GM04504 (cell line): ENCODE results near the gene CAMTA1.

ENCODE experiments used
- DNase-seq: peaks from one replicate; pipeline ENCODE4 v3.0.0-alpha.2; 2012; ENCODE audit warnings: low read depth

CAMTA1 gene

GRCh38 chr1:7500381-7501083 is 715.3 kb downstream of the CAMTA1 start:
- DNase-seq = no peak

DNA sequence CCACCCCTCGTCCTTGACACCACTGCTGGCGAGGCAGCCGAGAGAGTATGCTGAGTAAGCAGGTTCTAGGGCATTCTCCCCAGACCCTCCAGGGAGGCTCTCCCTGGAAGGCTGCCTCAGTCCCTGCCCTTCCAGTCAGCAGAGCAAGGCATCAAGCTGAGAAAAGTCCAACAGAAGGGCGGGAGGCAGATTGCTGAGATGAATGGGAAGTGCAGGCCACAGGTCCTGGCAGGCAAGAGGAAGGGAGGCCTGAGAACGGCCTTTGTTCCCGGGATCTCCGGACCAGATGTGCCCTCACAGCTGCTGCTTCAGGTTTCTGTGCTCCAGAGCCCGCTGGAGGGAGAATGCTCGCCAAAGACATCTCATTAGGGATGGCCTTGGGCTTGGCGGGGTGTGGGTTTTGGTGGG is 715.8 kb downstream of the CAMTA1 start:
- no peak for DNase-seq

DNA sequence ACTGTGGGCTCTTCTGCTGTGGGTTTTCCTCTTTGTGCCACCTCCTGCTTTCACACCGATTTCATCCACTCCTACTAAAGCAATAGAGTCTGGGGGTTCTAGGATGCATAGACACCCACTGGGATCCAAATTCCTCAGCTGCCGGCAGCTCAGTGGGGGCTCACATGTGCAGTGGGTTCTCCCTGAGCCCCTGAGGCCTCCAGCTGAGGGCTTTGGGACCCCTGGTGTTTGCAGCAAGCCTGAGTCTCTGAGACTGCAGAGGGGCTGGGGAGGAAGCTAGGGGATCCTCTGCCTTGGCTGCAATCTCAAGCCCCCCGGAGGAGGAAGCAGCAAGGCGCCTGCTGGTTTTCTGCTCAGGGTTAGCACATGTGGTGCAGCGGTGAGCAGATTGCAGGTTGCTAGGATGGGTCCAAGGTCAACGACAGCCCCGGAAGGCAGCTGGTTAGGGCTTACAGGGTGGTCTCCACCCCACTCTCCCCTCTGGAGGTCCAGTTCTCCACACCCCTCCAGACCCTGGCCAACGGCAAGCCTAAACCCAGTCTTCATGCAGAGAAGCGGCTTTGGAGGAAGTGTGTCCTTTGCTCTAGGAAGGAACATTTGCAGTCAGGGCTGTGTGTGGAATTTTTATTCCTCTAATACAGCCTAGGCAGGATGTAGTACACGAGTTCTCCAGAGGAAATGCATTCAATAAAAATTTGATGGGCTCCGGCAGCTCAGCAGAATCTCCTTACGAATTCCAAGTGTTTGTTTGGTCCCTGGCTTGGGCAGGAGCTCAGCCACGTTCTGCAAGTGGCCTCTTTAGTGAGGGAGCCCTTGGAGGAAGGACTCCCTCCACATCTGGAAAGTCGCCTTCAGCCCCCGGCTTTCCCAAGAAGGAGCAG is 716.7 kb downstream of the CAMTA1 start:
- no peak for DNase-seq

- no peak for DNase-seq
Observed at GRCh38 chr1:7503691-7504437, 718.6 kb downstream of the CAMTA1 start.

DNA sequence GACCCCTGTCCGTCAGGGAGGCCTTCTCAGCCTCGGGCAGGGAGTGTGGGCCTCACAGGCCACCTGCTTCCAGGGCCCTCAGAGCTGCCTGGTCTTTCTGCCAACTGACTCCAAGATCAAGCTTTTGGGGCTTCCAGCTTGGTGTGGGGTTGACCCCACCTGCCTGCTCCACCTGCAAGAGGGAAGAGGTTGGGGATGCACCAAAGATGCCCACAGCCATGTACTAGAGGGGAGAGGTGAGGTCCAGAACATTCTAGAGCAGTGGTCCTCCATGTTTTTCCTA is 719.1 kb downstream of the CAMTA1 start:
- no peak for DNase-seq

DNA sequence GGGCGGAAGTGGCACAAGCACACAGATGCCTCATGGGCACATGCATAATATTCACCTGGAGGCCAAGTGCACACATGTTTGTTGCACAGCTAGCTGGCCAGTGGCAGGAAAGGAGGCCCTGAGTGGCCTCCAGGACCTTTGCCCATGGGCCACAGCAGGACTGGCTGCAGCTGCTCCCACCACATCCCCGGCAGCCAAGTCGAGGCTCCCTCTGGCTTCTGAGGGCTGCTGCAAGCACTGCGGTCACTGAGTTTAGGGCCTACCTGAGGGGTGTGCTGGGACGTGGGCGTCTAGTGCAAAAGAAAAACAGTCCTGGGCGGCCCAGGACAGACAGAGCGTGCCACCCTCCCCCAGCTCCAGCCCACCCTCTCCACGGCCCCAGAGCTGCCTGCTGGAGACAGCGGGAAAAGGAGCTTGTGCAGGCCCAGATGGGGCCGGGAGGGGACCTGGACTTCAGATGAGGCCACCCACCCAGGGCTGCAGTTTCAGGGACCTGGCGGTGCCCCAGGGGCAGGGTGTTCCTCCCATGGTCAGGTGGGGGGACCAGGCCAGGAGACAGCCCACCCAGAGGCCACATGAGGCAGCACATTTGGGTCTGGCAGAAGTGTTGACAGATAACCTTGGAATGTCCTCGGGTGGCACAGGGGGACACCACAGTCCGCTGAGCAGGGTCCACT is 720.0 kb downstream of the CAMTA1 start:
- no peak for DNase-seq

- no peak for DNase-seq
Observed at GRCh38 chr1:7505771-7506453, 720.7 kb downstream of the CAMTA1 start.

GRCh38 chr1:7506454-7507284 is 721.4 kb downstream of the CAMTA1 start:
- no peak for DNase-seq

GRCh38 chr1:7507285-7508019 is 722.2 kb downstream of the CAMTA1 start:
- DNase-seq = no peak

GRCh38 chr1:7508052-7508933 is 723.0 kb downstream of the CAMTA1 start:
- no peak for DNase-seq

- no peak for DNase-seq
Observed at GRCh38 chr1:7508934-7509519, 723.8 kb downstream of the CAMTA1 start.

DNA sequence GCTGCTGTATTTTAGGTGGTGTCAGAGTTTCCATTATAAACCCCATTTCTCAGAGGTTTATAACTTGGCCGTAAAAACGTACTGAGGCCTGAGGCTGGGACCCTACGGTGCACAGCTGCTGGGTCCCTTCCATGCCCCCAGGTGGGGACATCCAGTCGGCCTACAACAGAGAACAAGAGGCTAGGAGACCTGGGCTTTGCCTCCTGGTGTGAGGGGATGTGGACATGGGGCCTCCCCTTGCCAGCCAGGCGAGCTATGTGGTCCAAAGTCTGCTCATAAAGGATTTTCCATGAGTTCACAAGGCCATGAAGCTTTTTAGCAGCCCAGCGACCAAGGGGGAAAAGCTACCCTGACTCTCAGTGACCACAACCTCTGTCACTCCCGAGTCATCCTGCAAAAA is 724.3 kb downstream of the CAMTA1 start:
- DNase-seq = no peak

DNA sequence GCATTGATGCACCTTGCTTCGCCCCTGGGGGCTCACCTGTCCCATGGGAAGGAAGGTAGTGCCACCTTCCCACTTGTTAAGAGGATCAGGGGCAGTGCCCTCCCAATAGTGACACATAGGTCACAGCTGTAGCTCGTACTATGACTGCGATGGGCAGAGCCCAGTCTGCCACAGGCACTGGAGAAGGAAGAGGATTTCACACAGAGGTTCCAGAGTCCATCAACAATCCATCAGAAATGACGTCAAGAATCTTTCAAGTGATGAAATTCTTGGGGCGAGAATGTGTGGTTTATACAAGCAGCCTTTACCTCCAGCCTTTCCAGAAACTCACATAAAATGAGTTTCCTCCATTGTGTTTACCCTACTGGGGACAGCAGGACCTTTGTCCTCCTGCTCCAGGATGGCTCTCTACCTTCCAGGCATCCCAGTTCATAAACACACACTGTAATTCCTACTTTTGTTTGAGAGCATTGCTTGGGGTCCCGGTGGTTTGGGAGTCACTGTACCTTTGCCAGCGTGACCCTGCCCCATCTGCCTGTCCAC is 725.2 kb downstream of the CAMTA1 start:
- DNase-seq = no peak

DNA sequence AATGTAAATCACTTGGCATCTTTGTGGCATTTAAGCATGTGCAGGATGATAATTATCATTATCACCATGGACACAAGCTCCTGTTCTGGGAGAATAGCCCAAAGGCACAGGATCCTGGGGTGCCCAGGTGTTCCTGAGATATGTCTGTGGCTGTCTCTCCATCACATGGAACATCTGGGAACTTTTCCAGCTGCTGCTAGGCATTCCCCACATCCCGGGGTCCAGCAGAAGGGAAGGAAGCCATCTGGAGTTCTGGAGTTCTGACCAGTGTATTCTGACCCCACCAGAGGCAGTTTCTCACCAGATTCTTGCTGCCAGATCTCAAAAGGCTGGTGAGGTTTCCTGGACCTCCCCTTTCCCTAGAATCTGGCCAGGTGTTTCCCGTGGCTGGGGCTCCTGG is 726.1 kb downstream of the CAMTA1 start:
- no peak for DNase-seq

GRCh38 chr1:7513081-7513480 is 727.8 kb downstream of the CAMTA1 start:
- DNase-seq = no peak

GRCh38 chr1:7515175-7515574 is 729.9 kb downstream of the CAMTA1 start:
- DNase-seq = no peak

- no peak for DNase-seq
Observed at GRCh38 chr1:7515904-7516303, 730.6 kb downstream of the CAMTA1 start.

DNA sequence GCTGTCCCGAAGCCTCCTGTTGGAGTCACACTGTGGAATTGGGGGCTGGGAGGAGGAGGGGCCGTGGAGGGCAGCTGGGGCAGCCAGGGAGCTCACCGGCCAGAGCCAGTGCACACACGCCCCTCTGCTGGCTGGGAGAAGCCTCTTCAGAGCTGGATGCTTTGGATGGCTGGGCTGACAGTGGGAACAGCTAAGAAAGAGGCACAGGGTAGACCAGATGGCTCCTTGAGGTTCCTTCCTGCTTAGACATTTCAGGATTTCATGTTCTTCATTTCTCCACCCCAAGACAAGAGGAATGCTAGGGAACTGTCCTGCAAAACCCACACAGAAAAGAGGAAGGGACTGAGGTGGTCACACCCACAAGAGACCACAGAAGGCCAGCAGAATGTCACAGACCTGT is 731.1 kb downstream of the CAMTA1 start:
- no peak for DNase-seq
